Activated CD4-positive, CD25-positive, alpha-beta regulatory T cell treated with anti-CD3 and anti-CD28 coated beads, Interleukin-2, amount 50 U/mL, for 72 hours (primary cell): ENCODE measurements around the gene MRPL43.
"Not testable (repeated sequence)": the region's sequence is repeated elsewhere in the genome, so short reads cannot be mapped to it uniquely, and the experiment has no call there.

Experiments
- DNase-seq: peaks from one replicate; pipeline ENCODE4 v3.0.0; 2021

Gene MRPL43

GRCh38 chr10:100980711-100981110 lies 6.6 kb downstream of the MRPL43 start:
- no peak for DNase-seq

GRCh38 chr10:100980311-100980710 lies 7.0 kb downstream of the MRPL43 start:
- no peak for DNase-seq

GRCh38 chr10:100979791-100980272 lies 7.5 kb downstream of the MRPL43 start:
- no peak for DNase-seq

- DNase-seq = no peak
These were observed 8.4 kb downstream of the MRPL43 start for GRCh38 chr10:100978901-100979195.

GRCh38 chr10:100978121-100978900 lies 9.0 kb downstream of the MRPL43 start:
- DNase-seq = no peak

- no peak for DNase-seq
These were observed 9.9 kb downstream of the MRPL43 start for GRCh38 chr10:100977436-100977835.

- no peak for DNase-seq
These were observed 10.4 kb downstream of the MRPL43 start for GRCh38 chr10:100976906-100977305.

GRCh38 chr10:100975397-100975796 lies 11.9 kb downstream of the MRPL43 start:
- DNase-seq = not testable (repeated sequence)

- no peak for DNase-seq
These were observed 14.3 kb downstream of the MRPL43 start for GRCh38 chr10:100972904-100973535.

GRCh38 chr10:100972115-100972903 lies 15.0 kb downstream of the MRPL43 start:
- DNase-seq = no peak

GRCh38 chr10:100970914-100971811 lies 16.1 kb downstream of the MRPL43 start:
- DNase-seq = no peak

GRCh38 chr10:100970076-100970913 lies 17.0 kb downstream of the MRPL43 start:
- DNase-seq = no peak

- no peak for DNase-seq
These were observed 17.9 kb downstream of the MRPL43 start, which contains the start of gene SEMA4G for GRCh38 chr10:100969187-100970075. SEMA4G (plus strand) TSS chr10:100969504; CDS start chr10:100972913, 3,409 bp downstream.

- DNase-seq = no peak
These were observed 18.5 kb downstream of the MRPL43 start for GRCh38 chr10:100968863-100969186.

GRCh38 chr10:100968062-100968736 lies 19.1 kb downstream of the MRPL43 start:
- no peak for DNase-seq

GRCh38 chr10:100967332-100967731 lies 20.0 kb downstream of the MRPL43 start:
- DNase-seq = no peak

- DNase-seq = no peak
These were observed 20.4 kb downstream of the MRPL43 start for GRCh38 chr10:100966887-100967286.

- DNase-seq = no peak
These were observed 21.5 kb downstream of the MRPL43 start for GRCh38 chr10:100965820-100966219.

- no peak for DNase-seq
These were observed 23.5 kb downstream of the MRPL43 start for GRCh38 chr10:100963826-100964225.
